ENCODE results near the gene FCHSD2.
"Not testable (repeated sequence)": the region's sequence is repeated elsewhere in the genome, so short reads cannot be mapped to it uniquely, and the experiment has no call there.

DNA sequence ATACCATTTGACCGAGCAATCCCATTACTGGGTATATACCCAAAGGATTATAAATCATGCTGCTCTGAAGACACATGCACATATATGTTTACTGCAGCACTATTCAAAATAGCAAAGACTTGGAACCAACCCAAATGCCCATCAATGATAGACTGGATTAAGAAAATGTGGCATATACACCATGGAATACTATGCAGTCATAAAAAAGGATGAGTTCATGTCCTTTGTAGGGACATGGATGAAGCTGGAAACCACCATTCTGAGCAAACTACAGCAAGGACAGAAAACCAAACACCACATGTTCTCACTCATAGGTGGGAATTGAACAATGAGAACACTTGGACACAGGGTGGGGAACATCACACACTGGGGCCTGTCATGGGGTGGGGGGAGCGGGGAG, 164.3 kb downstream of the FCHSD2 start:
- not testable (repeated sequence) for TF ChIP-seq POLR2A, POLR2AphosphoS5 (IDR thresholded peaks at IDR 0.05; ENCODE audit: low read depth, low read length)

All from GM12892 (cell line).